Neural progenitor cell (in vitro differentiated cells): ENCODE measurements around the gene SRBD1. TPM values are rescaled to one million over a fixed set of nuclear protein-coding genes. Genes with fewer than 3 reads are reported as not detected.

Experiments used
- DNase-seq: peaks from one replicate; pipeline ENCODE4 v3.0.0-alpha.2; 2016; ENCODE audit warnings: low spot score
- H2AFZ ChIP-seq: fragments of 200-600 bp; sonication (generic); replicated peaks from 2 replicates; pipeline ENCODE4 v1.6.1; 2016; ENCODE audit warnings: antibody characterized with exemption
- H3F3A ChIP-seq: fragments of 200-600 bp; sonication (generic); 2 replicates; pipeline ENCODE4 v1.6.1; 2016; ENCODE audit warnings: antibody characterized with exemption, low read depth
- H3K27ac ChIP-seq: fragments of 200-600 bp; sonication (generic); 2 replicates; pipeline ENCODE4 v1.5.1; 2016; ENCODE audit warnings: mild to moderate bottlenecking
- H3K27me3 ChIP-seq: fragments of 200-600 bp; sonication (generic); 2 replicates; pipeline ENCODE4 v1.6.1; 2016; ENCODE audit warnings: mild to moderate bottlenecking, moderate library complexity
- H3K36me3 ChIP-seq: fragments of 200-600 bp; sonication (generic); 2 replicates; pipeline ENCODE4 v1.5.1; 2016
- H3K4me1 ChIP-seq: fragments of 200-600 bp; sonication (generic); 2 replicates; pipeline ENCODE4 v1.6.1; 2016; ENCODE audit warnings: mixed run types
- H3K4me2 ChIP-seq: fragments of 200-600 bp; sonication (generic); 2 replicates; pipeline ENCODE4 v1.6.1; 2016
- H3K4me3 ChIP-seq: fragments of 200-600 bp; sonication (generic); 2 replicates; pipeline ENCODE4 v1.5.1; 2016
- H3K79me2 ChIP-seq: fragments of 200-600 bp; sonication (generic); 2 replicates; pipeline ENCODE4 v1.6.1; 2016; ENCODE audit warnings: low read depth
- H3K9ac ChIP-seq: fragments of 200-600 bp; sonication (generic); 2 replicates; pipeline ENCODE4 v1.6.1; 2016
- H3K9me3 ChIP-seq: fragments of 200-600 bp; sonication (generic); 2 replicates; pipeline ENCODE4 v1.5.1; 2016; ENCODE audit warnings: low read depth
- H4K20me1 ChIP-seq: fragments of 200-600 bp; sonication (generic); 2 replicates; pipeline ENCODE4 v1.6.1; 2016; ENCODE audit warnings: low read depth
- H3K27ac Mint-ChIP-seq: 3 replicates; pipeline ENCODE4 v1.8.0; 2021; ENCODE audit warnings: mixed read lengths
- H3K27me3 Mint-ChIP-seq: 2 replicates; pipeline ENCODE4 v1.8.0; 2022; ENCODE audit warnings: low read depth, mild to moderate bottlenecking, inconsistent platforms, moderate library complexity, mixed read lengths; ENCODE audit not compliant: insufficient read depth
- H3K36me3 Mint-ChIP-seq: 3 replicates; pipeline ENCODE4 v1.8.0; 2021; ENCODE audit warnings: mixed read lengths
- H3K4me1 Mint-ChIP-seq: 3 replicates; pipeline ENCODE4 v1.8.0; 2021; ENCODE audit warnings: mixed read lengths
- H3K4me3 Mint-ChIP-seq: 3 replicates; pipeline ENCODE4 v1.8.0; 2021; ENCODE audit warnings: mild to moderate bottlenecking, moderate library complexity, mixed read lengths
- H3K9me3 Mint-ChIP-seq: 3 replicates; pipeline ENCODE4 v1.8.0; 2020; ENCODE audit warnings: mixed read lengths
- CTCF ChIP-seq: fragments of 200-600 bp; sonication (generic); IDR thresholded peaks from 2 replicates; pipeline ENCODE4 v1.5.1; 2017; ENCODE audit warnings: antibody characterized with exemption, mild to moderate bottlenecking
- EZH2 ChIP-seq: fragments of 200-600 bp; sonication (generic); IDR thresholded peaks from 2 replicates; pipeline ENCODE4 v1.6.1; 2017; ENCODE audit warnings: antibody characterized with exemption, mild to moderate bottlenecking, moderate library complexity
- EZH2phosphoT487 ChIP-seq: fragments of 200-600 bp; sonication (generic); IDR thresholded peaks from 2 replicates; pipeline ENCODE4 v1.6.1; 2017; ENCODE audit warnings: antibody characterized with exemption
- total RNA-seq: library from RNA; depleted of rRNA; stranded (reverse); fragments of >200 nt; gene quantifications from 2 replicates; pipeline ENCODE4 v1.2.3, GENCODE V29; 2015; ENCODE audit warnings: low replicate concordance

SRBD1 gene
- total RNA-seq, 1 donor from 2014 or later = 37.2 TPM

GRCh38 chr2:45460825-45461224, 150.2 kb downstream of the SRBD1 start:
- Histone ChIP-seq H3K4me1 (peaks cover 14% of the 10 kb centered on the region), H3K79me2 (no peaks in the 10 kb centered on the region), H3K36me3 (no peaks in the 10 kb centered on the region), H4K20me1 (no peaks in the 10 kb centered on the region), H3K9me3 (no peaks in the 10 kb centered on the region), H3K27ac (no peak overlapping the region), H3K9ac (no peak overlapping the region), H3F3A (peaks cover 6% of the 10 kb centered on the region), H3K27me3 (no peaks in the 10 kb centered on the region), H2AFZ (no peak overlapping the region), H3K4me3 (no peak overlapping the region), H3K4me2 (no peak overlapping the region)
- H3K36me3 Mint-ChIP-seq = no peaks in the 10 kb centered on the region
- no peak overlapping the region for H3K4me3 Mint-ChIP-seq
- TF ChIP-seq CTCF (no peak), EZH2 (no peak), EZH2phosphoT487 (no peak)
- peaks cover 15% of the 10 kb centered on the region for H3K4me1 Mint-ChIP-seq
- H3K27me3 Mint-ChIP-seq = no peaks in the 10 kb centered on the region
- DNase-seq = no peak
- no peaks in the 10 kb centered on the region for H3K9me3 Mint-ChIP-seq
- no peak overlapping the region for H3K27ac Mint-ChIP-seq

- Histone ChIP-seq H3K4me2 (no peak overlapping the region), H3K27me3 (no peaks in the 10 kb centered on the region), H3K9me3 (no peaks in the 10 kb centered on the region), H3K27ac (no peak overlapping the region), H4K20me1 (no peaks in the 10 kb centered on the region), H3K9ac (no peak overlapping the region), H3K4me3 (no peak overlapping the region), H3K79me2 (no peaks in the 10 kb centered on the region), H3F3A (peaks cover 6% of the 10 kb centered on the region), H2AFZ (no peak overlapping the region), H3K36me3 (no peaks in the 10 kb centered on the region), H3K4me1 (peaks cover 14% of the 10 kb centered on the region)
- Mint-ChIP-seq H3K4me3 (no peak overlapping the region), H3K9me3 (no peaks in the 10 kb centered on the region), H3K4me1 (peaks cover 15% of the 10 kb centered on the region), H3K27me3 (no peaks in the 10 kb centered on the region), H3K36me3 (no peaks in the 10 kb centered on the region), H3K27ac (no peak overlapping the region)
- no peak for DNase-seq
- TF ChIP-seq CTCF (no peak), EZH2phosphoT487 (no peak), EZH2 (no peak)
Measured at GRCh38 chr2:45459860-45460259, 151.2 kb downstream of the SRBD1 start.

GRCh38 chr2:45458909-45459563, 152.0 kb downstream of the SRBD1 start:
- no peaks in the 10 kb centered on the region for H3K36me3 ChIP-seq
- peaks cover 14% of the 10 kb centered on the region for H3K4me1 ChIP-seq
- Mint-ChIP-seq H3K9me3 (no peaks in the 10 kb centered on the region), H3K36me3 (no peaks in the 10 kb centered on the region), H3K27me3 (no peaks in the 10 kb centered on the region), H3K4me3 (no peak overlapping the region), H3K27ac (no peak overlapping the region), H3K4me1 (peaks cover 16% of the 10 kb centered on the region)
- H2AFZ ChIP-seq = no peak overlapping the region
- no peak for DNase-seq
- no peak overlapping the region for H3K4me3 ChIP-seq
- H3K27me3 ChIP-seq = no peaks in the 10 kb centered on the region
- TF ChIP-seq EZH2phosphoT487 = no peak
- no peak for TF ChIP-seq CTCF
- no peak for TF ChIP-seq EZH2
- no peak overlapping the region for H3K27ac ChIP-seq
- no peaks in the 10 kb centered on the region for H4K20me1 ChIP-seq
- H3F3A ChIP-seq = peaks cover 6% of the 10 kb centered on the region
- no peaks in the 10 kb centered on the region for H3K79me2 ChIP-seq
- H3K9me3 ChIP-seq = no peaks in the 10 kb centered on the region
- H3K4me2 ChIP-seq = no peak overlapping the region
- no peak overlapping the region for H3K9ac ChIP-seq
